Measurements from ENCODE around the gene GPS1.

The GPS1 gene

DNA sequence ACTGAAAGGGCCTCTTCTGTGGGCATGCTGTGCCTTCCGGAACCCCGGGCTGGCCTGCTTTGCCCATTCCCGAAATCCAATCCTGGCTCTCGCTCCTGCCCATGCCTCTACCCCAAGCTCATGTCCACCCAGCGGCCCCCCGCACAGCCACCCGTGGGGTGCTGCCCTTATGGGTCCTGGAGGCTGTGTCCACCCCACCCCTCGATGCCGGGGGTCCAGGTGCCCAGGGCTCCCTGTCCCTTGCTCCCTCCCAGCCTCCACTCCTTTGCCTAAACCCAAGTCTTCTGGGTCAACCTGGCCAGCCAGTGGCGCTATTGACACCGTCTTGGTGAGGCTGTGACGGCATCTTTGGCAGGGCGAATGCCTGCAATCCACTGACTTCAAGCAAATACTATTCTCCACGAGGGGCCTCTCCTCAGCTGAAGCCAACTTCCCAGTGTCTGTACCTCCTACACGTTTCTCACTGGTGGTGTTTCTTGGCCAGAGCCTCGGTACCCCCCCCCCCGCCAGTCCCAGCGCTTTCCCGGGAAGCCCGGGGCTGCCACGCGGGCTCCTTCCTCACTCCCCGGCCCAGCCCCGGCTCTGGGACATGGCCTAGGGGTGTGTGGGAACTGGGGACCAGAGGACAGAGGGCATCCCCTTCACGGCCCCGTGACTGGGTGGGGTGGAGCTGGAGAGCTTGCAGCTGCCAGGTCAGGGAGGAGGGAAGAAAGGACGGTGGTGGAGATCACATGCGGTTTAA is 26.1 kb downstream of the GPS1 start:
- Histone ChIP-seq H3K4me1 (ENCODE audit: insufficient read depth, low read length, poor library complexity, severe bottlenecking) (no peaks in the 10 kb centered on the region), H3K79me2 (ENCODE audit: insufficient read depth, low read length) (no peaks in the 10 kb centered on the region), H3F3A (ENCODE audit: low read depth) (no peaks in the 10 kb centered on the region), H4K20me1 (ENCODE audit: insufficient read depth, low read length, poor library complexity, severe bottlenecking) (no peaks in the 10 kb centered on the region), H2AFZ (ENCODE audit: low read length) (no peak overlapping the region), H3K9ac (ENCODE audit: low read depth, low read length, poor library complexity, severe bottlenecking) (no peak overlapping the region), H3K4me3 (ENCODE audit: low read length, poor library complexity, severe bottlenecking) (no peak overlapping the region), H3K9me3 (ENCODE audit: insufficient read depth, low read depth, low read length) (no peaks in the 10 kb centered on the region), H3K36me3 (ENCODE audit: insufficient read depth, low read length) (peaks cover 41% of the 10 kb centered on the region; the same call in 1 of the 2 replicates), H3K27me3 (ENCODE audit: insufficient read depth, low read length, poor library complexity, severe bottlenecking) (no peaks in the 10 kb centered on the region), H3K4me2 (ENCODE audit: low read depth, low read length, poor library complexity, severe bottlenecking) (no peak overlapping the region), H3K9me2 (replicated peaks; ENCODE audit: low read depth, low read length) (no peaks in the 10 kb centered on the region)
- TF ChIP-seq, protein P1, sequence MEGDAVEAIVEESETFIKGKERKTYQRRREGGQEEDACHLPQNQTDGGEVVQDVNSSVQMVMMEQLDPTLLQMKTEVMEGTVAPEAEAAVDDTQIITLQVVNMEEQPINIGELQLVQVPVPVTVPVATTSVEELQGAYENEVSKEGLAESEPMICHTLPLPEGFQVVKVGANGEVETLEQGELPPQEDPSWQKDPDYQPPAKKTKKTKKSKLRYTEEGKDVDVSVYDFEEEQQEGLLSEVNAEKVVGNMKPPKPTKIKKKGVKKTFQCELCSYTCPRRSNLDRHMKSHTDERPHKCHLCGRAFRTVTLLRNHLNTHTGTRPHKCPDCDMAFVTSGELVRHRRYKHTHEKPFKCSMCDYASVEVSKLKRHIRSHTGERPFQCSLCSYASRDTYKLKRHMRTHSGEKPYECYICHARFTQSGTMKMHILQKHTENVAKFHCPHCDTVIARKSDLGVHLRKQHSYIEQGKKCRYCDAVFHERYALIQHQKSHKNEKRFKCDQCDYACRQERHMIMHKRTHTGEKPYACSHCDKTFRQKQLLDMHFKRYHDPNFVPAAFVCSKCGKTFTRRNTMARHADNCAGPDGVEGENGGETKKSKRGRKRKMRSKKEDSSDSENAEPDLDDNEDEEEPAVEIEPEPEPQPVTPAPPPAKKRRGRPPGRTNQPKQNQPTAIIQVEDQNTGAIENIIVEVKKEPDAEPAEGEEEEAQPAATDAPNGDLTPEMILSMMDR (conservative IDR thresholded peaks at IDR 0.05; ENCODE audit: low read length): no peak
- TF ChIP-seq EZH2phosphoT487 (IDR thresholded peaks at IDR 0.05; ENCODE audit: borderline replicate concordance): no peak

DNA sequence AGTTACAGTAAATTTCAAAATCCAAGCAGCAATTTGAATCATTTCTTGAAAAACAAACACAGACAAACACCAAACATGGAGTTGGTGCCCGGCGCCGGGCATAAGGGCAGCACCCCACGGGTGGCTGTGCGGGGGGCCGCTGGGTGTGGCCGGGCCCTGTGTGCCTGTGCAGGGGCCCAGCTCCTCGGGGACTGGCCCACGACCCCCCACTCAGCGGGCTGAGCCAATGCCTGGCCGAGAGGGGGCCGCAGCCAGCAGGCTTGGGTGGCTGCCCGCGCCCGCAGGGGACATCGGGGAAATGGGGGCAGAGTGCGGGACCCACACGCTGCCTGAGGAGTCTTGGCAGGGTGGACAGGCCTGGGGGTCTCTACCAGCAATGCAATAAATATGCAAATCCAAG is 26.7 kb downstream of the GPS1 start:
- Histone ChIP-seq H3K79me2 (ENCODE audit: insufficient read depth, low read length) (no peaks in the 10 kb centered on the region), H3K9ac (ENCODE audit: low read depth, low read length, poor library complexity, severe bottlenecking) (no peak overlapping the region), H4K20me1 (ENCODE audit: insufficient read depth, low read length, poor library complexity, severe bottlenecking) (no peaks in the 10 kb centered on the region), H3K36me3 (ENCODE audit: insufficient read depth, low read length) (peaks cover 47% of the 10 kb centered on the region; the same call in 1 of the 2 replicates), H2AFZ (ENCODE audit: low read length) (no peak overlapping the region), H3K4me2 (ENCODE audit: low read depth, low read length, poor library complexity, severe bottlenecking) (no peak overlapping the region), H3K27me3 (ENCODE audit: insufficient read depth, low read length, poor library complexity, severe bottlenecking) (no peaks in the 10 kb centered on the region), H3K4me3 (ENCODE audit: low read length, poor library complexity, severe bottlenecking) (no peak overlapping the region), H3K9me2 (replicated peaks; ENCODE audit: low read depth, low read length) (no peaks in the 10 kb centered on the region), H3K4me1 (ENCODE audit: insufficient read depth, low read length, poor library complexity, severe bottlenecking) (no peaks in the 10 kb centered on the region), H3F3A (ENCODE audit: low read depth) (no peaks in the 10 kb centered on the region), H3K9me3 (ENCODE audit: insufficient read depth, low read depth, low read length) (no peaks in the 10 kb centered on the region)
- TF ChIP-seq EZH2phosphoT487 (IDR thresholded peaks at IDR 0.05; ENCODE audit: borderline replicate concordance): no peak
- TF ChIP-seq, protein P1 (conservative IDR thresholded peaks at IDR 0.05; ENCODE audit: low read length): no peak

DNA sequence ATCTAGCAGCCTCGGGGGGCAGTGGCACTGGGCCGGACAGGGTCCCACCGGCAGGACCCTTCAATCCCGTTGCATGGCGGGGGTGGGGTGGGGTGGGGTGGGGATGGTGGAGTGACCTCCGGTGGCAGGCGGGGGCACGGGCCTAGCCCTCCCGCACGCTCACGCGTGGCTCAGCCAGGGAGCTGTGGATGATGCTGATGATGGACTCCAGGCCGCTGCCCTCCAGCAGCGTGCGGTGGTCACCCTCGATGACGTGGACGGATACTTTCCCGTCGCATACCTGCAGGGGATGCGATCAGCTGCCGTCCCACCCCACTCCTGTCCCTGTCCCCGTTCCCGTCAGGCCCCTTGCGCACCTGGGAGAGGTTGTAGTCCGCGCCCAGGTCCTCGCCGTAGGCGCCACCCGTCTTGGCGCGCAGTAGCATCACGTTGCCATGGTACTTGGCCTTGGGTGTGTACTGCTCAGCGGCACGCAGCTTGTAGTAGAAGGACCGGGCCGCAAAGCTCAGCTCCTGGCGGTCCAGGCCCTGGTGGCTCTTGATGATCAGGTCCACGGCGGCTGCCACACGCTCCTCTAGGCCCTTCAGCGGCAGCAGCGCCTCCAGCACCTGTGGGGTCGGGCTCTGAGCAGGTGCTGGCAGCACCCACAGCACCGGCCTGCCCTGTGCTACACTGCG is 27.4 kb downstream of the GPS1 start:
- Histone ChIP-seq H3K9ac (ENCODE audit: low read depth, low read length, poor library complexity, severe bottlenecking) (no peak overlapping the region), H3K4me3 (ENCODE audit: low read length, poor library complexity, severe bottlenecking) (no peak overlapping the region), H3K9me2 (replicated peaks; ENCODE audit: low read depth, low read length) (no peaks in the 10 kb centered on the region), H4K20me1 (ENCODE audit: insufficient read depth, low read length, poor library complexity, severe bottlenecking) (no peaks in the 10 kb centered on the region), H3K36me3 (ENCODE audit: insufficient read depth, low read length) (peaks cover 54% of the 10 kb centered on the region; the same call in 1 of the 2 replicates), H3F3A (ENCODE audit: low read depth) (no peaks in the 10 kb centered on the region), H3K4me1 (ENCODE audit: insufficient read depth, low read length, poor library complexity, severe bottlenecking) (no peaks in the 10 kb centered on the region), H3K79me2 (ENCODE audit: insufficient read depth, low read length) (no peaks in the 10 kb centered on the region), H3K27me3 (ENCODE audit: insufficient read depth, low read length, poor library complexity, severe bottlenecking) (no peaks in the 10 kb centered on the region), H2AFZ (ENCODE audit: low read length) (no peak overlapping the region), H3K9me3 (ENCODE audit: insufficient read depth, low read depth, low read length) (no peaks in the 10 kb centered on the region), H3K4me2 (ENCODE audit: low read depth, low read length, poor library complexity, severe bottlenecking) (no peak overlapping the region)
- no peak for TF ChIP-seq EZH2phosphoT487 (IDR thresholded peaks at IDR 0.05; ENCODE audit: borderline replicate concordance)
- TF ChIP-seq, protein P1 (conservative IDR thresholded peaks at IDR 0.05; ENCODE audit: low read length): no peak
